CD4-positive, CD25-positive, alpha-beta regulatory T cell (primary cell): ENCODE results near the gene CEACAM18. TPM values are rescaled to one million over a fixed set of nuclear protein-coding genes. Genes with fewer than 3 reads are reported as not detected.

Experiments used
- ATAC-seq, 2 donors: fragments of 150-1000 bp; cut with Tn5 transposase; one replicate each; pipeline ENCODE4 v1.10.0; 2021; ENCODE audit warnings: low read depth in 2 of 2, moderate number of reproducible peaks in 2 of 2, moderate library complexity in 1 of 2
- DNase-seq, 3 donors: peaks; one replicate each; pipeline versions ENCODE4 v3.0.0 to v3.0.0-alpha.2; 2012 to 2022; ENCODE audit warnings: mixed read lengths in 1 of 3
- H3K27ac ChIP-seq: one replicate; pipeline ENCODE4 v1.7.0; 2013; ENCODE audit warnings: mild to moderate bottlenecking, low read length; ENCODE audit not compliant: insufficient read depth, poor library complexity, severe bottlenecking
- H3K27me3 ChIP-seq: one replicate; pipeline ENCODE4 v1.7.0; 2013; ENCODE audit warnings: low read length; ENCODE audit not compliant: control insufficient read depth, insufficient read depth
- H3K36me3 ChIP-seq: one replicate; pipeline ENCODE4 v1.7.0; 2013; ENCODE audit warnings: mild to moderate bottlenecking, low read length, moderate library complexity; ENCODE audit not compliant: control insufficient read depth, insufficient read depth
- H3K4me1 ChIP-seq: 2 replicates; pipeline ENCODE4 v1.7.0; 2013; ENCODE audit warnings: mild to moderate bottlenecking, low read length; ENCODE audit not compliant: insufficient read depth, control insufficient read depth, poor library complexity, severe bottlenecking
- H3K4me3 ChIP-seq: one replicate; pipeline ENCODE4 v1.7.0; 2013; ENCODE audit warnings: low read depth, mild to moderate bottlenecking, low read length, moderate library complexity
- H3K9me3 ChIP-seq, 2 experiments: 1 replicate in 1 of 2; 2 replicates in 1 of 2; pipeline ENCODE4 v1.7.0; 2013; ENCODE audit warnings: low read length in 2 of 2, mild to moderate bottlenecking in 1 of 2, moderate library complexity in 1 of 2; ENCODE audit not compliant: control insufficient read depth in 2 of 2
- H3K27ac Mint-ChIP-seq, 3 donors: one replicate each; pipeline ENCODE4 v1.8.0; 2020 to 2022; ENCODE audit warnings: mild to moderate bottlenecking in 3 of 3, mixed read lengths in 3 of 3, moderate library complexity in 2 of 3
- H3K27me3 Mint-ChIP-seq: one replicate; pipeline ENCODE4 v1.8.0; 2022; ENCODE audit warnings: mild to moderate bottlenecking, mixed read lengths
- H3K36me3 Mint-ChIP-seq: one replicate; pipeline ENCODE4 v1.8.0; 2020; ENCODE audit warnings: mixed read lengths
- H3K4me1 Mint-ChIP-seq, 4 donors: one replicate each; pipeline ENCODE4 v1.8.0; 2020 to 2022; ENCODE audit warnings: mixed read lengths in 4 of 4, mild to moderate bottlenecking in 1 of 4
- H3K4me3 Mint-ChIP-seq, 4 donors: one replicate each; pipeline ENCODE4 v1.8.0; 2020 to 2022; ENCODE audit warnings: mild to moderate bottlenecking in 4 of 4, mixed read lengths in 4 of 4, moderate library complexity in 3 of 4
- H3K9me3 Mint-ChIP-seq, 7 donors: one replicate each; pipeline ENCODE4 v1.8.0; 2020 to 2022; ENCODE audit warnings: mixed read lengths in 7 of 7, mild to moderate bottlenecking in 3 of 7, moderate library complexity in 2 of 7
- polyA plus RNA-seq, 4 donors: library from polyadenylated mRNA; unstranded; fragments of 300-500 nt; fragmentation: Illumina TruSeq; gene quantifications; one replicate each; pipeline ENCODE4 v1.2.3, GENCODE V29; 2021
- total RNA-seq: library from RNA; stranded (reverse); gene quantifications from one replicate; pipeline ENCODE4 v1.2.3, GENCODE V29; 2022

CEACAM18 gene
- total and polyA plus RNA-seq, 5 donors from 2014 or later = not detected

DNA sequence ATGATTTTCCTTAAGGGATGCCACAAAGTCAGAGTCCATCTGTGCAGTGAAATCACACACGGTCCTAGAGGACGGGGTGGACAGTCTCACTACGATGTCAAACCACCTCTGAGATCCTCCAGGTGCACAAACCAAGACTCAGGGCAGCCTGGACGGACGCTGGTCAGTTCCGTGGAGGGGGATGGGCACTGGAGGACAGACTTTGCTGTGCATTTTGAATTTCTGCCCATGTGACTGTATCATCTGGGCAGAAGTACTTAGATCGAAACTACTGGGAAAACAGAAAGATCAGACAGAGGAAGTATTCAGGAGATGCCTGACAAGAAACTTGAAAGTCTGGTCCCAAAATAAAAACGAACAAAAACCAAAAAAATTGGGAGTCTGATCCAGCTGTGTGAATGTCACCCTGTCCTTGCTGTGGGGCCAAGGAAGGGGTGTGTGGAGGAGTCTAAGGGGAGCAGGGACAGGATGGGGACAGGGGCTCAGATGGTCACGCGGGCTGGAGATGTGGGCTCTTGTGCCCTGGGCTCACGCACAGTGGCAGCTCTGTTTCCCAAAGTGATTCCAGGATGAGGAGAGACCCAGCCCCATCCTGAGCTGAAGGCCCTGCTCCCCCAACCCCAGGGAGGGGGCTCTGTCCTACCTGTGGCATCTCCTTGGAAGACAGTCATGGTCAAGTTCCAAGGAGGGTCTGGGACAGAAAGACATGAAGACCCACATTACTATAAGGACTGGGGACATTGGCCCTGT lies 21.6 kb upstream of the CEACAM18 start:
- Mint-ChIP-seq H3K36me3 (no peaks in the 10 kb centered on the region), H3K4me1 (no peaks in the 10 kb centered on the region), H3K27ac (no peak overlapping the region), H3K9me3 (peaks cover 0 to 5% (median 0%) of the 10 kb centered on the region in 7 donors), H3K4me3 (no peak overlapping the region), H3K27me3 (peaks cover under 1% of the 10 kb centered on the region)
- no peaks in the 10 kb centered on the region for H3K27me3 ChIP-seq
- H3K4me1 ChIP-seq = no peaks in the 10 kb centered on the region
- H3K4me3 ChIP-seq = no peak overlapping the region
- no peaks in the 10 kb centered on the region for H3K36me3 ChIP-seq
- H3K9me3 ChIP-seq = no peaks in the 10 kb centered on the region
- ATAC-seq (no peak), DNase-seq (no peak)
- H3K27ac ChIP-seq = no peak overlapping the region

- no peak overlapping the region for H3K27ac ChIP-seq
- Mint-ChIP-seq H3K36me3 (no peaks in the 10 kb centered on the region), H3K27ac (peak overlapping the region in 1 of 3 donors; percentile 76), H3K4me1 (no peaks in the 10 kb centered on the region), H3K4me3 (no peak overlapping the region), H3K9me3 (peaks cover 0 to 1% (median 0%) of the 10 kb centered on the region in 7 donors), H3K27me3 (peaks cover 4% of the 10 kb centered on the region)
- H3K36me3 ChIP-seq = no peaks in the 10 kb centered on the region
- ATAC-seq (no peak), DNase-seq (no peak)
- H3K27me3 ChIP-seq = no peaks in the 10 kb centered on the region
- H3K9me3 ChIP-seq = no peaks in the 10 kb centered on the region
- H3K4me3 ChIP-seq = no peak overlapping the region
- no peaks in the 10 kb centered on the region for H3K4me1 ChIP-seq
These were observed 20.9 kb upstream of the CEACAM18 start for GRCh38 chr19:51457351-51458013.

DNA sequence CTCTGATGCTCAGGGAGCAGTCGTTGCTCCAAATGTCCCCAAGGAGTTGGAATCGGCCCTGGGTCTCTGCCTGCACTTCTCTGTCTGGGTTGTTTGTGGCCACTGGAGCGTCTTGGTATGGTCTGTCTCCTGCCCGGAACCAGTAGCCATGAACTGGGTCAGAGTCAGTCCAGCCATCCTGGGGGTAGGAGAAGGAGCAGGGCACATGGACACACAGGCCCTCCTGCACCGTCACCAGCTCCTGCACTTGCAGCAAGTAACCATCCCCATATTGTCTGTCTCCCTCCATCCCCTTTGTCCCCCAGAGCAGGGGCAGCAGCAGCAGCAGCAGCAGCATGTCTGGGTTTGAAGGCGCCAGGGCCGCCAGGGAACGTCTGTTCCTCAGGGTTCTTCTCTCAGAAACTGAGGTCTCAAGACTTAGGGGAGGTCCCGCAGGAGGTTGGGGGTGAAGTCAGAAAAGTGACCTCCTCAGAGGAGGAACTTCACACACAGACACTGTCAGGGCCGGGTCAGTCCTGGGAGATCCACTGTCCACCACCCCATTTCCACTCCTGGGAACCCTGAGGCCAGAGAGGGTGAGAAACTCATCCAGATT lies 20.2 kb upstream of the CEACAM18 start, which contains the start of gene SIGLEC8:
Gene SIGLEC8, minus strand, starts transcription at position 404 of the 595 bp plus-strand sequence. Its CDS starts 67 bp downstream, at position 337.
- no peaks in the 10 kb centered on the region for H3K36me3 Mint-ChIP-seq
- Histone ChIP-seq H3K4me1 (no peaks in the 10 kb centered on the region), H3K36me3 (no peaks in the 10 kb centered on the region), H3K9me3 (no peaks in the 10 kb centered on the region), H3K27me3 (no peaks in the 10 kb centered on the region), H3K4me3 (no peak within 1 kb of the TSS), H3K27ac (no peak within 1 kb of the TSS)
- H3K27me3 Mint-ChIP-seq = peaks cover 8% of the 10 kb centered on the region
- DNase-seq = no peak
- no peak for ATAC-seq
- H3K9me3 Mint-ChIP-seq = peaks cover 0 to 1% (median 0%) of the 10 kb centered on the region in 7 donors
- H3K27ac Mint-ChIP-seq = peak within 1 kb of the TSS in 1 of 3 donors; percentile 76
- H3K4me3 Mint-ChIP-seq = no peak within 1 kb of the TSS
- H3K4me1 Mint-ChIP-seq = peaks cover 0 to 4% (median 0%) of the 10 kb centered on the region in 4 donors

DNA sequence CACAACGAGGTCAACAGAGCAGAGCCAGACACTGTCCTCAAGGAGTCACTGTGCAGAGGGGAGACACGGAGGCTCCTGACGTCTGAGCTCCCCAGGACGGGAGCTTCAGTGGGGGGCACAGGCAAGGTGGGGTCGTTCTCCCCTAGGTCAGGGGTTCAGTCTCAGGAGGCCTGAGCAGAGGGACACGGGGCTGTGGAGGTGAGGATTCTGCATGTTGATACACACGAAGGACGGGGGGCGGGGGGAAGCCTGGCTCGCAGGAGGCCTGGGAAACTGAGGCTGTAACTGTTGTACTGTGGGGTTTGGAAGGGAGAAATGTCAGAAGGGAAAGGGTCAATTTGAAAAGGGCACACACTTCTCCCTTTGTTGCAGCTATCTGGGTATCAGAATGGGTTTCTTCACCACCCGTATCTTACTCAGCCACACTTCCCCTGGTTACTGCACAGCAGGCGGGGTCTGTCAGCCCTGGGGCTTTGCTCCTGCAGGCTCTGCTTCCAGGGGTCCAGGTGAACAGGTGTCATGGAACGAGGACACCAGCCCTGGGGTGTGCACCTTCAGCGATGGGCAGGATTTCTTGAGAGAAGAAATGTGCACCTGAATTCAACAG lies 19.3 kb upstream of the CEACAM18 start:
- H3K9me3 ChIP-seq = no peaks in the 10 kb centered on the region
- H3K4me3 ChIP-seq = no peak overlapping the region
- H3K36me3 Mint-ChIP-seq = no peaks in the 10 kb centered on the region
- no peak overlapping the region for H3K27ac ChIP-seq
- peaks cover 0 to 4% (median 0%) of the 10 kb centered on the region in 4 donors for H3K4me1 Mint-ChIP-seq
- DNase-seq (no peak), ATAC-seq (no peak)
- no peak overlapping the region for H3K4me3 Mint-ChIP-seq
- no peaks in the 10 kb centered on the region for H3K36me3 ChIP-seq
- H3K27me3 ChIP-seq = no peaks in the 10 kb centered on the region
- H3K9me3 Mint-ChIP-seq = peaks cover 0 to 1% (median 0%) of the 10 kb centered on the region in 7 donors
- no peak overlapping the region for H3K27ac Mint-ChIP-seq
- no peaks in the 10 kb centered on the region for H3K4me1 ChIP-seq
- peaks cover 11% of the 10 kb centered on the region for H3K27me3 Mint-ChIP-seq

DNA sequence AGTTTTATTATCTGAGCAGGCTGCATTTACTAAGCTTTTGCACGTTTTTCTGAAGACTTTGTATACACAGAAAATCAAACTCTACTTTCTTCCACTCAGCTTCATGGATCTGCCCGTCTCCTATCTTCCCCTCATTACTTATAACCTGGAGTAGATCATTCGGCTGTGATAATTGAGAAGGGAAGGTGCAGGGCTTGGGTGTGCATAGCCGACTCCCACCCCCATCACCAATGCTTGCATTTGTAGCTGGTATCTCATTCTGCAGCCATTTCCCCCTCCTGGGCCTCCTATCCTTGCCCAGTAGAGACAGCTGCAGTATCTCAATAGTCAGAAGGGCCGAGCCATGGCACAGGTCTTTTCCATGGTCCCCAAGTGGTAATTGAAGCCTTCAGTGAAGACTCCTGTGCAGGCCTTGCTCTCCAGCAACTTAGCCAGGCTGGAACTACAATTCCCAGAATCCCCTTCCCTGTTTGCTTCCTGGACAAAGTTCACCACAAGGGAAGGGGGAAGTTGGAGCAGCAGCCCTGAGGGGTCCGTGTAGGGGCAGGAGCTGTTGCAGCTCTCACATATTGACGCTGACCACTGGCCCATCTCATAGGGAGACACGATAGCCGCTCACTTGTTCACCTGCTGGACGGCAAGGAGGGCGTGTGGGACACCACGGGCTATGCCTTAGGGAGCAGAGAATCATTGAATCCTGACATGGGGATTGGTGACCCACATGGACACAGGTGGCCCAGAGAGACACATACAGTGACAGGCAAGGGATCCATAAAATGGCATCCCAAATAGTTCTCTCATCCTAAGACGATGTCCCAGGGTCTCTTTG lies 18.0 kb upstream of the CEACAM18 start:
- Histone ChIP-seq H3K27ac (no peak overlapping the region), H3K4me1 (no peaks in the 10 kb centered on the region), H3K4me3 (no peak overlapping the region), H3K27me3 (peaks cover 3% of the 10 kb centered on the region), H3K36me3 (no peaks in the 10 kb centered on the region), H3K9me3 (no peaks in the 10 kb centered on the region)
- peaks cover 22% of the 10 kb centered on the region for H3K27me3 Mint-ChIP-seq
- no peaks in the 10 kb centered on the region for H3K36me3 Mint-ChIP-seq
- no peak for DNase-seq
- H3K4me3 Mint-ChIP-seq = no peak overlapping the region
- H3K9me3 Mint-ChIP-seq = peaks cover 0 to 1% (median 0%) of the 10 kb centered on the region in 7 donors
- H3K4me1 Mint-ChIP-seq = peaks cover 0 to 4% (median 0%) of the 10 kb centered on the region in 4 donors
- no peak overlapping the region for H3K27ac Mint-ChIP-seq
- ATAC-seq = no peak

DNA sequence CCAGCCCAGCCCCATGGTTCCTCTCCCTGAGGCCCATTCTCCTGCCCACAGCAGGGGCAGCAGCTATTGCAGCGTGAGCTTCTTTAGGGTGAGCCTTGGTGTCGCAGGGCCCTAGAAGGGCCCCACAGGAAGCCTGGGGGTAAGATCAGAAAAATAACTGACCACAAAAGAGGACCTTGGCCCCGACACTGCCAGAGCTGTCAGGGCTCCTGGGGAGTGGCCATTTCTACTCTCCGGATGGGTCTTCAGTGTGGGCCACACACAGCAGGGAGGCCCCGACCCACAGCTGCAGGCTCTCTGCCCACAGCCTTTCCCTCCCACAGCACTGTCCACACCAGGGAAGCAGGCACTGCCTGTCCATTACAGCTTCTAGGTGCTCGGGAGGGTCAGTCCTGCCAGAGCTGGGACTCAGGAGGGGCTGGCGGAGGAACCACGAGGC lies 16.6 kb upstream of the CEACAM18 start:
- Histone ChIP-seq H3K36me3 (no peaks in the 10 kb centered on the region), H3K9me3 (no peaks in the 10 kb centered on the region), H3K27me3 (peaks cover 6% of the 10 kb centered on the region), H3K4me1 (no peaks in the 10 kb centered on the region), H3K27ac (no peak overlapping the region), H3K4me3 (no peak overlapping the region)
- Mint-ChIP-seq H3K27ac (no peak overlapping the region), H3K9me3 (peaks cover 0 to 1% (median 0%) of the 10 kb centered on the region in 7 donors), H3K27me3 (peaks cover 27% of the 10 kb centered on the region), H3K4me1 (peaks cover 0 to 4% (median 0%) of the 10 kb centered on the region in 4 donors), H3K4me3 (no peak overlapping the region), H3K36me3 (no peaks in the 10 kb centered on the region)
- no peak for ATAC-seq
- no peak for DNase-seq

- H3K36me3 ChIP-seq = no peaks in the 10 kb centered on the region
- H3K9me3 Mint-ChIP-seq = peaks cover 0 to 1% (median 0%) of the 10 kb centered on the region in 7 donors
- no peaks in the 10 kb centered on the region for H3K9me3 ChIP-seq
- DNase-seq = no peak
- H3K4me1 ChIP-seq = no peaks in the 10 kb centered on the region
- no peak overlapping the region for H3K27ac Mint-ChIP-seq
- no peak for ATAC-seq
- peaks cover 6% of the 10 kb centered on the region for H3K27me3 ChIP-seq
- no peak overlapping the region for H3K4me3 Mint-ChIP-seq
- no peak overlapping the region for H3K27ac ChIP-seq
- H3K36me3 Mint-ChIP-seq = no peaks in the 10 kb centered on the region
- H3K4me1 Mint-ChIP-seq = peaks cover 0 to 4% (median 0%) of the 10 kb centered on the region in 4 donors
- peaks cover 31% of the 10 kb centered on the region for H3K27me3 Mint-ChIP-seq
- no peak overlapping the region for H3K4me3 ChIP-seq
These were observed 16.1 kb upstream of the CEACAM18 start for GRCh38 chr19:51462276-51462675.
